ENCODE data around the gene FOXS1.
"Not testable (repeated sequence)": the region's sequence is repeated elsewhere in the genome, so short reads cannot be mapped to it uniquely, and the experiment has no call there.

The FOXS1 gene

GRCh38 chr20:31817461-31817860 is 27.9 kb downstream of the FOXS1 start:
- TF ChIP-seq CTCF (IDR thresholded peaks at IDR 0.05; ENCODE audit: insufficient read depth, low read depth, low read length, missing control alignments): no peak
- DNase-seq (ENCODE audit: low read depth): no peak
- no peak overlapping the region for H3K4me3 ChIP-seq (ENCODE audit: low read depth, low read length)

GRCh38 chr20:31816221-31816620 is 29.2 kb downstream of the FOXS1 start:
- TF ChIP-seq CTCF (IDR thresholded peaks at IDR 0.05; ENCODE audit: insufficient read depth, low read depth, low read length, missing control alignments): no peak

DNA sequence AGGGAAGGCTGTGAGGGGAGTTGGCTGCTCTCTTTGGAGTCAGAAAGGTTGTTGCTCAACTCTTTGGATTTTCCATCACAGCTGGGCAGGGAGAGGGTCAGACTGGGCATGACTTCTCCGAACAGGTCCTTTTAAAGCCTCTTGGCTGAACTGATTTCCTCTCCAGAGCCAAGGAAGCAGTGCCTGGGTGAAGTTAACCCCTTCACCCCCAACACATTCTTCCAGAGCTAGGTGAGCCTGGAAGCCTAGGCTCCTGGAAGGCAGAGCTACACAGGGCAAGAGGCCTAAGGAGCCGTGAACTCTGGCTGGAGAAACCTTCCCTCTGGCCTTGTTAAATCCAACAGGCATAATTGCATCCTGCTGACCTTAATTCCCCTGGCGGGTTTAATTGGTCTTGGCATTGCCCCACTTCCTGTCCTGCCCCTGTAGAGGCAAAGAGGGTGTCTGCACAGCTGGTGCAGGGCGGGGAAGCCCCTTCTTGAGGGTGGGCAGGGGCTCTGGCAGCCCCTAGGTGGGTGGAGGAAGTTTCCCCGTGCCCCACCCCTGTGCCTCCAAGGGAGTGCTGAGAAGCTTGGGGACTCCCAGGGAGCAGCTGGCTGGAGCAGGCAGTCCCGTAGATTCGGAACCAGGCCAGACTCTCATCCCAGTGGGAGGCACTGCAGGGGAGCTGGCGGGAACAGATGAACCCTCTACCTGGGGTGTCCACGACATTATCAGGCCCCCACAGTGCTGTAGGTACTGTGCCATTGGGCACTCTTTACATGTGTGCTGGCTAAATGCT is 29.8 kb downstream of the FOXS1 start:
- no peak for TF ChIP-seq CTCF (IDR thresholded peaks at IDR 0.05; ENCODE audit: insufficient read depth, low read depth, low read length, missing control alignments)
- DNase-seq (ENCODE audit: low read depth): no peak
- no peak overlapping the region for H3K4me3 ChIP-seq (ENCODE audit: low read depth, low read length)

More at GRCh38 chr20:31816221-31816620, 29.2 kb downstream of the FOXS1 start:
- no peak for DNase-seq (ENCODE audit: low read depth)
- no peak overlapping the region for H3K4me3 ChIP-seq (ENCODE audit: low read depth, low read length)

GRCh38 chr20:31814142-31814541 is 31.3 kb downstream of the FOXS1 start:
- DNase-seq (ENCODE audit: low read depth); H3K4me3 ChIP-seq (ENCODE audit: low read depth, low read length): not testable (repeated sequence)

DNA sequence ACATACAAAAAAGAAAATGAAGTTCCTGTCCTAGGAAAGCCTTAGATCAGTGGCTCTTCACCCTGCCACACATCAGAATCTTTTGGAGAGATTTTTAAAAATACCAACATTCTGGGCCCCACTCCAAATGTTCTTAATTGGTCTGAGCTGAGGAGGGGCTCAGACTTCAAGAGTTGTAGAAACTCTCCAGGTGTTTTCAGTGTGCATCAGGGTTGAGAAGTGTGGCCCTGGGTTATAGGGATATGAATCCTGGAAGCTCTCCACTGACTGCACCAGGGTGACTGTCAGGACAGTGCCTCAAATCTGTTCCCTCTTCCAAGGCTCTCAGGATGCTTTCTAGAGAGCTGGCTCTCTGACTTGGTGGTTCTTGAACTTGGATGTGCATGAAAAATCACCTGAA is 31.8 kb downstream of the FOXS1 start:
- DNase-seq (ENCODE audit: low read depth): no peak
- no peak overlapping the region for H3K4me3 ChIP-seq (ENCODE audit: low read depth, low read length)
- no peak for TF ChIP-seq CTCF (IDR thresholded peaks at IDR 0.05; ENCODE audit: insufficient read depth, low read depth, low read length, missing control alignments)

- no peak for TF ChIP-seq CTCF (IDR thresholded peaks at IDR 0.05; ENCODE audit: insufficient read depth, low read depth, low read length, missing control alignments)
- no peak for DNase-seq (ENCODE audit: low read depth)
- no peak overlapping the region for H3K4me3 ChIP-seq (ENCODE audit: low read depth, low read length)
Observed at GRCh38 chr20:31811796-31812728, 33.3 kb downstream of the FOXS1 start.

DNA sequence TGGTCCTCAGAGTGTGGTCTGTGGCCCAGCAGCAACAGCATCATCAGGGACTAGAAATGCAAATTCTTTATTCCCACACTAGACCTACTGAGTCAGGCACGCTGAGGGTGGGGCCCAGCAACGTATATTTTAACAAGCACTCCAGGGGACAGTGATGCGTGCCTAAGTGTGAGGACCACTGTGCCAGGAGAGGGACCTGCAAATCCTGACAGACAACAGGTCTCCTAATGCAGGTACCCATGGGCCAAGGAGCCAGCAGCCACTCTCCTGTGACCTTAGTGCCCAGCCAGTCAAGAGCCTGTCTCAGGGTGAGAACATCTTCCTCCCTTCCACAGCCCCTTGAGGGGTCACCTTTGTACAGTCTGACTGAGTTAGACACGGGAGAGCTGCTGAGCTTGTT is 34.2 kb downstream of the FOXS1 start:
- TF ChIP-seq CTCF (IDR thresholded peaks at IDR 0.05; ENCODE audit: insufficient read depth, low read depth, low read length, missing control alignments): no peak
- no peak for DNase-seq (ENCODE audit: low read depth)
- no peak overlapping the region for H3K4me3 ChIP-seq (ENCODE audit: low read depth, low read length)

Measured in GM12865 (cell line).